Measurements from ENCODE around the gene SENP1.

Gene SENP1

DNA sequence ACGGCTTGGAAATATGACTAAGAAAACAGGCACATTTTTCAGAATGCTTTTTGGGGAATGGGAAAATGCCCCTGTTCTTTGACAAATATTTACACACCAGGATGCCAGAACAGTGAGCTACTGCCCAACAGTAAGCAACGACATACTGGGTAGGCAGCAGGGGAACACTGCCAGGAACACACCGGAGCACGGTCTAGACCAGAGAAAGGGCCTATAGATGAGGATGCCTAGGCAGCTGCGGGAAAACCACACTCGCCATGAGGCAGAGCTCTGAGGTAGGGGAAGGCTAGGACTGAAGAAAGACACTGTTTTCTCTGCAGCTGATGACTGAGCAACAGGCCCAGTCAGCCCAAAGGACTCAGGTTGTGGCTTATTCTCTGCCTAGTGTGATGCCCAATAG is 55.7 kb downstream of the SENP1 start:
- Histone ChIP-seq H3K27me3 (ENCODE audit: low read length) (no peaks in the 10 kb centered on the region), H3K79me2 (ENCODE audit: insufficient read depth, low read length) (no peaks in the 10 kb centered on the region), H3K27ac (ENCODE audit: low read depth, low read length) (no peak overlapping the region), H4K20me1 (ENCODE audit: low read depth, low read length) (no peaks in the 10 kb centered on the region), H3K9me3 (ENCODE audit: insufficient read depth, low read length) (no peaks in the 10 kb centered on the region), H3K4me2 (ENCODE audit: low read depth, low read length, poor library complexity, severe bottlenecking) (no peak overlapping the region), H3F3A (ENCODE audit: insufficient read depth) (no peaks in the 10 kb centered on the region), H3K9ac (ENCODE audit: low read length) (no peak overlapping the region), H3K36me3 (ENCODE audit: low read length) (peaks cover 3% of the 10 kb centered on the region; the same call in 1 of the 2 replicates), H2AFZ (ENCODE audit: low read depth, low read length, severe bottlenecking) (no peak overlapping the region), H3K9me2 (replicated peaks; ENCODE audit: insufficient read depth, low read length) (no peaks in the 10 kb centered on the region), H3K4me3 (ENCODE audit: insufficient read depth, low read length, poor library complexity, severe bottlenecking) (no peak overlapping the region)
- TF ChIP-seq EZH2phosphoT487 (conservative IDR thresholded peaks at IDR 0.05; ENCODE audit: low read length), result no peak
- TF ChIP-seq, protein P1, sequence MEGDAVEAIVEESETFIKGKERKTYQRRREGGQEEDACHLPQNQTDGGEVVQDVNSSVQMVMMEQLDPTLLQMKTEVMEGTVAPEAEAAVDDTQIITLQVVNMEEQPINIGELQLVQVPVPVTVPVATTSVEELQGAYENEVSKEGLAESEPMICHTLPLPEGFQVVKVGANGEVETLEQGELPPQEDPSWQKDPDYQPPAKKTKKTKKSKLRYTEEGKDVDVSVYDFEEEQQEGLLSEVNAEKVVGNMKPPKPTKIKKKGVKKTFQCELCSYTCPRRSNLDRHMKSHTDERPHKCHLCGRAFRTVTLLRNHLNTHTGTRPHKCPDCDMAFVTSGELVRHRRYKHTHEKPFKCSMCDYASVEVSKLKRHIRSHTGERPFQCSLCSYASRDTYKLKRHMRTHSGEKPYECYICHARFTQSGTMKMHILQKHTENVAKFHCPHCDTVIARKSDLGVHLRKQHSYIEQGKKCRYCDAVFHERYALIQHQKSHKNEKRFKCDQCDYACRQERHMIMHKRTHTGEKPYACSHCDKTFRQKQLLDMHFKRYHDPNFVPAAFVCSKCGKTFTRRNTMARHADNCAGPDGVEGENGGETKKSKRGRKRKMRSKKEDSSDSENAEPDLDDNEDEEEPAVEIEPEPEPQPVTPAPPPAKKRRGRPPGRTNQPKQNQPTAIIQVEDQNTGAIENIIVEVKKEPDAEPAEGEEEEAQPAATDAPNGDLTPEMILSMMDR (IDR thresholded peaks at IDR 0.05; ENCODE audit: insufficient read depth, low read length, poor library complexity, severe bottlenecking), result no peak

GRCh38 chr12:48045965-48046518 is 59.8 kb downstream of the SENP1 start:
- no peaks in the 10 kb centered on the region for H3K9me3 ChIP-seq (ENCODE audit: insufficient read depth, low read length)
- no peak overlapping the region for H3K27ac ChIP-seq (ENCODE audit: low read depth, low read length)
- no peaks in the 10 kb centered on the region for H4K20me1 ChIP-seq (ENCODE audit: low read depth, low read length)
- H3K27me3 ChIP-seq (ENCODE audit: low read length), result no peaks in the 10 kb centered on the region
- no peaks in the 10 kb centered on the region for H3K79me2 ChIP-seq (ENCODE audit: insufficient read depth, low read length)
- no peaks in the 10 kb centered on the region for H3F3A ChIP-seq (ENCODE audit: insufficient read depth)
- H2AFZ ChIP-seq (ENCODE audit: low read depth, low read length, severe bottlenecking), result no peak overlapping the region
- H3K36me3 ChIP-seq (ENCODE audit: low read length), result peaks cover 7% of the 10 kb centered on the region; the same call in 1 of the 2 replicates
- no peak overlapping the region for H3K4me2 ChIP-seq (ENCODE audit: low read depth, low read length, poor library complexity, severe bottlenecking)
- H3K9me2 ChIP-seq (replicated peaks; ENCODE audit: insufficient read depth, low read length), result no peaks in the 10 kb centered on the region
- no peak for TF ChIP-seq EZH2phosphoT487 (conservative IDR thresholded peaks at IDR 0.05; ENCODE audit: low read length)
- TF ChIP-seq, protein P1 (IDR thresholded peaks at IDR 0.05; ENCODE audit: insufficient read depth, low read length, poor library complexity, severe bottlenecking), result no peak
- H3K9ac ChIP-seq (ENCODE audit: low read length), result no peak overlapping the region
- no peak overlapping the region for H3K4me3 ChIP-seq (ENCODE audit: insufficient read depth, low read length, poor library complexity, severe bottlenecking)

DNA sequence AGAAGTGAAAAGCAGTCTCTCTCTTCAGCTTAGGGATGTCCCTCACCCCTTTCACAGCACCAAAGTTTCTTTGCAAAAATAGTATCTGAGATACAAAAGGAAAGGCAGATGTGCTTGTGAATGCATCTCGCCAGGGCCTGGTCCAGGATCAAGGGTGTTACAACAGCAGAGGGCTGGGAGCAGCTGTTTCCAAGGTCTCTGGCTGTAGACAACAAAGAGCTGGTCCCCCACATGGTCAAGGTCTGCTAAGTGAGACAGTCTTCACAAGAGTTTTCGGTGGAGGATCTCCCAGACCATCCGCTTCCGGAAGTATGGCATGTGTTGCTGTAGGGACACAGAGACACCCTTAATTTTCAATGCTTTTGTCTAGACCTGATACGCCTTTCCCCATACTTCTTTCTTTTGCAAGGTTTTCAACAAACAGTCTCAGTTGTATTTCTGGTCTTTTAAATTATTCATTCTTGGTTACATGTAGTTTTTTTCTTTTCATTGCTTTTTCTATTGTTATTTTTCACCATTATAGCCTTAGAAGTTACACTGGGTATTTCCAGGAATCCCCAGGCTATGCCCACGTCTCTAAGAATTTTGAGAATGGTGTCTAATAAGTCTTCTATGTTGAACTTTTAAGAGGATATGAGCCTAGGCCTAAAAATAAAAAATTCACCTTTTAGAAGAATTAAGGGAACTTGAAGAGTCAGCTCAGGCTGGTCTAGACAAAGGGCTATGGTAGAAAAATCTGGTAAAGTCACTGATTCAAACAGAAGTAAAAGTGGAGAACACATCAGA is 60.6 kb downstream of the SENP1 start:
- H3K36me3 ChIP-seq (ENCODE audit: low read length), result peaks cover 7% of the 10 kb centered on the region; the same call in 1 of the 2 replicates

More for the DNA sequence above, 60.6 kb downstream of the SENP1 start:
- no peaks in the 10 kb centered on the region for H3K27me3 ChIP-seq (ENCODE audit: low read length)
- H3F3A ChIP-seq (ENCODE audit: insufficient read depth), result no peaks in the 10 kb centered on the region
- no peak overlapping the region for H3K4me3 ChIP-seq (ENCODE audit: insufficient read depth, low read length, poor library complexity, severe bottlenecking)
- H2AFZ ChIP-seq (ENCODE audit: low read depth, low read length, severe bottlenecking), result no peak overlapping the region
- H3K27ac ChIP-seq (ENCODE audit: low read depth, low read length), result no peak overlapping the region
- H3K79me2 ChIP-seq (ENCODE audit: insufficient read depth, low read length), result no peaks in the 10 kb centered on the region
- H3K9me3 ChIP-seq (ENCODE audit: insufficient read depth, low read length), result no peaks in the 10 kb centered on the region
- H3K9ac ChIP-seq (ENCODE audit: low read length), result no peak overlapping the region
- TF ChIP-seq, protein P1 (IDR thresholded peaks at IDR 0.05; ENCODE audit: insufficient read depth, low read length, poor library complexity, severe bottlenecking), result no peak
- TF ChIP-seq EZH2phosphoT487 (conservative IDR thresholded peaks at IDR 0.05; ENCODE audit: low read length), result no peak
- no peaks in the 10 kb centered on the region for H4K20me1 ChIP-seq (ENCODE audit: low read depth, low read length)
- no peak overlapping the region for H3K4me2 ChIP-seq (ENCODE audit: low read depth, low read length, poor library complexity, severe bottlenecking)
- H3K9me2 ChIP-seq (replicated peaks; ENCODE audit: insufficient read depth, low read length), result no peaks in the 10 kb centered on the region

Data from SU-DHL-6 (cell line).